Hepatocyte (in vitro differentiated cells): ENCODE measurements around the gene TRIM10. TPM values are rescaled to one million over a fixed set of nuclear protein-coding genes. Genes with fewer than 3 reads are reported as not detected.

Experiments
- DNase-seq: peaks from one replicate; pipeline ENCODE4 v3.0.0-alpha.2; 2016; ENCODE audit warnings: low spot score
- H2AFZ ChIP-seq: fragments of 200-600 bp; sonication (generic); 2 replicates; pipeline ENCODE4 v1.6.0; 2016; ENCODE audit warnings: antibody characterized with exemption, mild to moderate bottlenecking
- H3K27ac ChIP-seq: fragments of 200-600 bp; sonication (generic); 2 replicates; pipeline ENCODE4 v1.5.1; 2016; ENCODE audit warnings: mild to moderate bottlenecking
- H3K27me3 ChIP-seq: fragments of 200-600 bp; sonication (generic); 2 replicates; pipeline ENCODE4 v1.6.1; 2016
- H3K36me3 ChIP-seq: fragments of 200-600 bp; sonication (generic); replicated peaks from 2 replicates; pipeline ENCODE4 v1.5.1; 2016; ENCODE audit warnings: low read depth; ENCODE audit not compliant: insufficient read depth
- H3K4me1 ChIP-seq: fragments of 200-600 bp; sonication (generic); 2 replicates; pipeline ENCODE4 v1.5.1; 2016; ENCODE audit warnings: mild to moderate bottlenecking, moderate library complexity; ENCODE audit not compliant: insufficient read depth
- H3K4me2 ChIP-seq: fragments of 200-600 bp; sonication (generic); 2 replicates; pipeline ENCODE4 v1.6.0; 2016
- H3K4me3 ChIP-seq: fragments of 200-600 bp; sonication (generic); 2 replicates; pipeline ENCODE4 v1.5.1; 2016; ENCODE audit warnings: mild to moderate bottlenecking
- H3K79me2 ChIP-seq: fragments of 200-600 bp; sonication (generic); 2 replicates; pipeline ENCODE4 v1.6.0; 2017; ENCODE audit warnings: mild to moderate bottlenecking
- H3K9me2 ChIP-seq: fragments of 200-600 bp; sonication (generic); replicated peaks from 2 replicates; pipeline ENCODE4 v1.6.0; 2017; ENCODE audit warnings: mild to moderate bottlenecking; ENCODE audit not compliant: insufficient read depth
- H3K9me3 ChIP-seq: fragments of 200-600 bp; sonication (generic); 2 replicates; pipeline ENCODE4 v1.5.1; 2016; ENCODE audit warnings: low read depth, mild to moderate bottlenecking
- H4K20me1 ChIP-seq: fragments of 200-600 bp; sonication (generic); 2 replicates; pipeline ENCODE4 v1.6.0; 2016; ENCODE audit warnings: mild to moderate bottlenecking; ENCODE audit not compliant: insufficient read depth, poor library complexity, severe bottlenecking
- CTCF ChIP-seq: fragments of 200-600 bp; sonication (generic); IDR thresholded peaks from 2 replicates; pipeline ENCODE4 v1.5.1; 2016; ENCODE audit warnings: antibody characterized with exemption, mild to moderate bottlenecking; ENCODE audit not compliant: poor library complexity
- EZH2 ChIP-seq: fragments of 200-600 bp; sonication (generic); IDR thresholded peaks from 2 replicates; pipeline ENCODE4 v1.6.1; 2016; ENCODE audit warnings: antibody characterized with exemption, mild to moderate bottlenecking, borderline replicate concordance
- EZH2phosphoT487 ChIP-seq: fragments of 200-600 bp; sonication (generic); IDR thresholded peaks from one replicate; pipeline ENCODE4 v1.6.1; 2018; ENCODE audit warnings: antibody characterized with exemption, mild to moderate bottlenecking, low read depth, moderate library complexity; ENCODE audit not compliant: unreplicated experiment, severe bottlenecking
- WGBS: methylation state at CpG from one replicate; pipeline ENCODE4 v1.1.6; 2016; ENCODE audit warnings: low lambda C conversion rate; ENCODE audit errors: missing lambda C conversion rate; 5-methylcytosine and 5-hydroxymethylcytosine counted together
- polyA plus RNA-seq: library from polyadenylated mRNA; unstranded; fragments of >200 nt; fragmentation: Nextera tagmentation; extraction: Ambion mirVana; gene quantifications from 2 replicates; pipeline ENCODE4 v1.2.1, GENCODE V29; 2016
- total RNA-seq: library from RNA; depleted of rRNA; stranded (reverse); fragments of >200 nt; gene quantifications from 2 replicates; pipeline ENCODE4 v1.2.3, GENCODE V29; 2014

TRIM10 gene
- total and polyA plus RNA-seq, 2 experiments from 2014 or later: 0.27 to 1.1 TPM

GRCh38 chr6:30172681-30173080, 11.7 kb upstream of the TRIM10 start:
- H3K79me2 ChIP-seq: no peaks in the 10 kb centered on the region
- TF ChIP-seq CTCF (no peak), EZH2phosphoT487 (no peak), EZH2 (no peak)
- no peaks in the 10 kb centered on the region for H3K9me2 ChIP-seq
- peak overlapping the region; percentile 73 for H2AFZ ChIP-seq
- no peak overlapping the region for H3K27ac ChIP-seq
- 83% methylated on average over 4 of the region's 4 CpGs for WGBS
- H3K4me3 ChIP-seq: no peak overlapping the region
- H3K27me3 ChIP-seq: peaks cover 81% of the 10 kb centered on the region
- no peaks in the 10 kb centered on the region for H4K20me1 ChIP-seq
- H3K4me2 ChIP-seq: peak overlapping the region; percentile 73
- no peaks in the 10 kb centered on the region for H3K9me3 ChIP-seq
- H3K36me3 ChIP-seq: no peaks in the 10 kb centered on the region
- H3K4me1 ChIP-seq: no peaks in the 10 kb centered on the region
- no peak for DNase-seq

GRCh38 chr6:30171677-30172471, 10.9 kb upstream of the TRIM10 start:
- H2AFZ ChIP-seq: peak overlapping the region; percentile 73
- TF ChIP-seq CTCF: peak; percentile 12
- no peak for TF ChIP-seq EZH2phosphoT487
- TF ChIP-seq EZH2: no peak

GRCh38 chr6:30169658-30170614, 8.9 kb upstream of the TRIM10 start:
- no peaks in the 10 kb centered on the region for H3K36me3 ChIP-seq
- H3K4me2 ChIP-seq: no peak overlapping the region
- H3K9me3 ChIP-seq: no peaks in the 10 kb centered on the region
- no peak overlapping the region for H2AFZ ChIP-seq
- no peak overlapping the region for H3K4me3 ChIP-seq
- TF ChIP-seq CTCF: peak; percentile 74
- TF ChIP-seq EZH2: no peak
- no peak for TF ChIP-seq EZH2phosphoT487
- no peaks in the 10 kb centered on the region for H3K79me2 ChIP-seq
- no peaks in the 10 kb centered on the region for H3K4me1 ChIP-seq
- no peak overlapping the region for H3K27ac ChIP-seq
- peak; percentile 63 for DNase-seq
- WGBS: 30% methylated on average over 7 of the region's 7 CpGs
- peaks cover 61% of the 10 kb centered on the region for H3K27me3 ChIP-seq
- no peaks in the 10 kb centered on the region for H4K20me1 ChIP-seq
- H3K9me2 ChIP-seq: no peaks in the 10 kb centered on the region

More at GRCh38 chr6:30171677-30172471, 10.9 kb upstream of the TRIM10 start:
- peak; percentile 52 for DNase-seq
- no peaks in the 10 kb centered on the region for H3K4me1 ChIP-seq
- H3K4me3 ChIP-seq: no peak overlapping the region
- peak overlapping the region; percentile 73 for H3K4me2 ChIP-seq
- no peaks in the 10 kb centered on the region for H4K20me1 ChIP-seq
- H3K9me2 ChIP-seq: no peaks in the 10 kb centered on the region
- no peaks in the 10 kb centered on the region for H3K36me3 ChIP-seq
- 8% methylated on average over 53 of the region's 62 CpGs for WGBS
- H3K27me3 ChIP-seq: peaks cover 75% of the 10 kb centered on the region
- no peaks in the 10 kb centered on the region for H3K9me3 ChIP-seq
- no peak overlapping the region for H3K27ac ChIP-seq
- no peaks in the 10 kb centered on the region for H3K79me2 ChIP-seq
